HepG2 (cell line): ENCODE results near the gene PLXNA4. TPM values are rescaled to one million over a fixed set of nuclear protein-coding genes. Genes with fewer than 3 reads are reported as not detected.

Experiments used
- ATAC-seq: fragments of 200-7000 bp; cut with Tn5 transposase; 3 replicates; pipeline ENCODE4 v1.9.1; 2020; ENCODE audit warnings: mild to moderate bottlenecking, moderate library complexity
- BruUV-seq: library from RNA; stranded (reverse); fragments of 400-500 nt; replicated peaks from 2 replicates; lab custom pipeline; 2021; lab: Mats Ljungman, UMichigan
- CTCF ChIA-PET: fragments of 300-600 bp; formaldehyde crosslinking; extraction: SDS; loops from one replicate; lab custom pipeline; 2021; ENCODE audit warnings: low total read pairs, inconsistent platforms, low intra/inter-chr PET ratio; lab: Yijun Ruan, JAX
- POLR2A ChIA-PET: fragments of 350-600 bp; sonication (Branson Sonifier 250); formaldehyde crosslinking; loops from one replicate; lab custom pipeline; 2020; ENCODE audit warnings: antibody characterized with exemption, inconsistent platforms; lab: Yijun Ruan, JAX
- DNase-seq: peaks from one replicate; pipeline ENCODE4 v3.0.0-alpha.2; 2015; ENCODE audit warnings: low spot score
- FAIRE-seq: peaks from 3 replicates; lab custom pipeline; 2011; peaks lifted over from hg19 to GRCh38; lab: Jason Lieb, UNC
- H2AFZ ChIP-seq: one replicate; pipeline ENCODE4 v1.6.1; 2011; ENCODE audit warnings: low read length, inconsistent platforms
- H3K27ac ChIP-seq: fragments of 300-600 bp; 3 replicates; pipeline ENCODE4 v1.8.0; 2011; ENCODE audit warnings: mixed run types, mild to moderate bottlenecking, mixed read lengths, low read length, inconsistent platforms; ENCODE audit not compliant: insufficient read depth; ENCODE audit errors: extremely low read length
- H3K27me3 ChIP-seq, 2 experiments: fragments of 200-600 bp in 1 of 2; 2 replicates in 1 of 2; 3 replicates in 1 of 2; pipeline versions ENCODE4 v1.6.0 to v1.8.0; 2011; ENCODE audit warnings: low read length in 2 of 2, mild to moderate bottlenecking in 2 of 2, moderate library complexity in 2 of 2, inconsistent platforms in 1 of 2; ENCODE audit not compliant: insufficient read depth in 2 of 2, control insufficient read depth in 1 of 2
- H3K36me3 ChIP-seq, 2 experiments: fragments of 200-600 bp in 1 of 2; replicated peaks in 1 of 2; 2 replicates in 1 of 2; 3 replicates in 1 of 2; pipeline versions ENCODE4 v1.5.1 to v1.8.0; 2011; ENCODE audit warnings: low read length in 2 of 2, inconsistent platforms in 1 of 2; ENCODE audit not compliant: insufficient read depth in 2 of 2, control insufficient read depth in 1 of 2
- H3K4me1 ChIP-seq: 2 replicates; pipeline ENCODE4 v1.5.1; 2012; ENCODE audit warnings: low read length, inconsistent platforms; ENCODE audit not compliant: insufficient read depth
- H3K4me2 ChIP-seq: 2 replicates; pipeline ENCODE4 v1.6.0; 2011; ENCODE audit warnings: low read depth, low read length, inconsistent platforms
- H3K4me3 ChIP-seq, 3 experiments: fragments of 200-600 bp in 1 of 3; sonication (generic), shearing (Covaris generic) in 1 of 3; replicated peaks in 1 of 3; 2 replicates each; pipeline ENCODE4 v1.5.1; 2011 to 2016; ENCODE audit warnings: low read length in 3 of 3, inconsistent platforms in 2 of 3, low read depth in 2 of 3, mild to moderate bottlenecking in 2 of 3, control low read depth in 1 of 3, mixed read lengths in 1 of 3; ENCODE audit not compliant: insufficient read depth in 1 of 3
- H3K79me2 ChIP-seq: one replicate; pipeline ENCODE4 v1.6.1; 2011; ENCODE audit warnings: low read length, inconsistent platforms; ENCODE audit not compliant: insufficient read depth
- H3K9ac ChIP-seq: 2 replicates; pipeline ENCODE4 v1.6.0; 2011; ENCODE audit warnings: mild to moderate bottlenecking, low read depth, low read length, inconsistent platforms; ENCODE audit not compliant: insufficient read depth
- H3K9me3 ChIP-seq: 2 replicates; pipeline ENCODE4 v1.5.1; 2012; ENCODE audit warnings: mild to moderate bottlenecking, low read length
- H4K20me1 ChIP-seq: 2 replicates; pipeline ENCODE4 v1.6.0; 2011; ENCODE audit warnings: inconsistent platforms, mild to moderate bottlenecking, low read length, moderate library complexity; ENCODE audit not compliant: insufficient read depth
- GATAD2A ChIP-seq: IDR thresholded peaks from 2 replicates; pipeline ENCODE4 v1.6.1; 2016
- GFI1 ChIP-seq: sonication (generic); formaldehyde crosslinking; IDR thresholded peaks from 2 replicates; pipeline ENCODE4 v1.5.0; 2020; ENCODE audit warnings: missing genetic modification reagents, mild to moderate bottlenecking, borderline replicate concordance
- HNRNPL ChIP-seq: fragments of 200-400 bp; formaldehyde crosslinking; IDR thresholded peaks from 2 replicates; pipeline ENCODE4 v1.6.1; 2017; ENCODE audit warnings: mild to moderate bottlenecking, low read depth, low read length
- MAFK ChIP-seq, 2 experiments: IDR thresholded peaks in 1 of 2; conservative IDR thresholded peaks in 1 of 2; 2 replicates each; pipeline ENCODE4 v1.6.1; 2011; ENCODE audit warnings: improper control_type of control experiment in 2 of 2, low read length in 2 of 2
- MLXIP ChIP-seq: sonication (generic); formaldehyde crosslinking; IDR thresholded peaks from 2 replicates; pipeline ENCODE4 v1.9.0; 2021; ENCODE audit warnings: missing genetic modification reagents, borderline replicate concordance
- NCOA2 ChIP-seq: sonication (generic); formaldehyde crosslinking; IDR thresholded peaks from 2 replicates; pipeline ENCODE4 v1.8.0; 2022; ENCODE audit warnings: inconsistent platforms
- NFIB ChIP-seq: sonication (generic); formaldehyde crosslinking; IDR thresholded peaks from 2 replicates; pipeline ENCODE4 v1.9.0; 2021; ENCODE audit warnings: missing genetic modification reagents, mild to moderate bottlenecking, borderline replicate concordance
- NRL ChIP-seq: sonication (generic); formaldehyde crosslinking; IDR thresholded peaks from 2 replicates; pipeline ENCODE4 v1.5.0; 2020; ENCODE audit warnings: missing genetic modification reagents, mild to moderate bottlenecking, moderate library complexity, borderline replicate concordance
- PHF8 ChIP-seq: sonication (generic); formaldehyde crosslinking; IDR thresholded peaks from 2 replicates; pipeline ENCODE4 v1.5.0; 2020; ENCODE audit warnings: missing genetic modification reagents
- SP140L ChIP-seq: sonication (generic); formaldehyde crosslinking; IDR thresholded peaks from 2 replicates; pipeline ENCODE4 v1.4.0; 2020; ENCODE audit warnings: missing genetic modification reagents, borderline replicate concordance
- U2AF1 ChIP-seq: fragments of 200-400 bp; formaldehyde crosslinking; optimal IDR thresholded peaks from 2 replicates; pipeline ENCODE3; 2017; ENCODE audit warnings: mild to moderate bottlenecking, low read depth, low read length
- ZFP36L2 ChIP-seq: sonication (generic); formaldehyde crosslinking; IDR thresholded peaks from 2 replicates; pipeline ENCODE4 v1.4.0; 2020; ENCODE audit warnings: missing genetic modification reagents
- ZHX1 ChIP-seq: sonication (generic); formaldehyde crosslinking; IDR thresholded peaks from 2 replicates; pipeline ENCODE4 v1.8.1; 2022; ENCODE audit warnings: low read depth, mild to moderate bottlenecking, missing genetic modification reagents
- ZNF543 ChIP-seq: sonication (generic); formaldehyde crosslinking; IDR thresholded peaks from 2 replicates; pipeline ENCODE4 v1.4.0; 2020; ENCODE audit warnings: mild to moderate bottlenecking, missing genetic modification reagents
- ZNF556 ChIP-seq: sonication (generic); formaldehyde crosslinking; IDR thresholded peaks from 2 replicates; pipeline ENCODE4 v1.4.0; 2020; ENCODE audit warnings: mild to moderate bottlenecking, missing genetic modification reagents, borderline replicate concordance
- ZNF687 ChIP-seq: sonication (generic); formaldehyde crosslinking; IDR thresholded peaks from 2 replicates; pipeline ENCODE4 v1.5.1; 2020; ENCODE audit warnings: mild to moderate bottlenecking, missing genetic modification reagents, moderate library complexity
- WGBS: methylation state at CpG from one replicate; pipeline ENCODE4 v1.1.6; 2017; ENCODE audit warnings: low lambda C conversion rate; 5-methylcytosine and 5-hydroxymethylcytosine counted together
- in situ Hi-C: cut with HindIII; loops from 2 replicates; pipeline ENCODE4 v1.10.0; 2017; ENCODE audit warnings: low pct_unique_long_range_greater_than_20kb; ENCODE audit not compliant: extremely low pct_ligation_motif_present
- intact Hi-C: fragments of 100-400 bp; cut with micrococcal nuclease; formaldehyde crosslinking; loops from one replicate; pipeline ENCODE4 v1.10.0; 2022; ENCODE audit not compliant: unreplicated experiment
- polyA plus RNA-seq, 8 experiments: library from polyadenylated mRNA; depleted of rRNA in 3 of 8; stranded (reverse) in 7 of 8; unstranded in 1 of 8; fragments of >200 nt; fragmentation: Illumina TruSeq in 4 of 8; extraction: Trizol in 4 of 8; gene quantifications; 2 replicates each; pipeline versions ENCODE4 v1.2.1 to v1.2.3, GENCODE V29; 2011 to 2016; ENCODE audit warnings: low read depth in 4 of 8, missing spikeins in 1 of 8, mixed read lengths in 1 of 8; ENCODE audit not compliant: insufficient read depth in 1 of 8
- total RNA-seq, 5 experiments: library from RNA; depleted of rRNA; stranded (reverse); fragments of >200 nt; fragmentation: Illumina TruSeq; extraction: Trizol; gene quantifications; 2 replicates each; pipeline ENCODE4 v1.2.3, GENCODE V29; 2016; ENCODE audit warnings: low read depth in 1 of 5

The PLXNA4 gene
- total and polyA plus RNA-seq, 2 of the 13 experiments (the other 11 are each of a cell fraction or from before 2014, with no cell fraction given) = 0.01 to 0.04 TPM

GRCh38 chr7:132255898-132256297, 320.4 kb downstream of the PLXNA4 start:
- intact Hi-C loops (no loop called here), in situ Hi-C loops (loop anchor here (25.0 kb wide), 1 partner anchor 569 kb away; no protein-coding TSS in a partner anchor)
- Histone ChIP-seq H2AFZ (no peak overlapping the region), H3K9ac (no peak overlapping the region), H3K36me3 (no peaks in the 10 kb centered on the region), H3K4me3 (peak overlapping the region in 1 of 3 experiments; percentile 27; a peak in 1 of 6 replicates), H4K20me1 (no peaks in the 10 kb centered on the region), H3K27me3 (no peaks in the 10 kb centered on the region), H3K4me1 (peaks cover 33% of the 10 kb centered on the region), H3K9me3 (no peaks in the 10 kb centered on the region), H3K79me2 (no peaks in the 10 kb centered on the region), H3K27ac (no peak overlapping the region), H3K4me2 (peak overlapping the region; percentile 56)
- BruUV-seq = no TSS peak
- peak; percentile 20 for DNase-seq
- POLR2A ChIA-PET = no interaction called here
- no peak for ATAC-seq
- WGBS = 4% methylated on average over 3 of the region's 6 CpGs
- FAIRE-seq = no peak
- CTCF ChIA-PET = no interaction called here
- no peak for TF ChIP-seq ZFP36L2 (CRISPR knock-in tag)
- TF ChIP-seq PHF8 (CRISPR knock-in tag) = no peak
- TF ChIP-seq U2AF1 = no peak
- no peak for TF ChIP-seq NFIB (CRISPR knock-in tag)
- TF ChIP-seq ZHX1 (CRISPR knock-in tag) = no peak
- 0 out of 2 replicates have a peak, but pooled peaks have one; percentile 25 for TF ChIP-seq HNRNPL
- TF ChIP-seq SP140L (CRISPR knock-in tag) = no peak
- no peak for TF ChIP-seq ZNF556
- no peak for TF ChIP-seq MLXIP
- TF ChIP-seq NCOA2 (CRISPR knock-in tag) = no peak
- TF ChIP-seq ZNF687 (CRISPR knock-in tag) = peak; percentile 31; the same call in 1 of the 2 replicates
- TF ChIP-seq NRL (CRISPR knock-in tag) = no peak
- no peak for TF ChIP-seq GFI1
- TF ChIP-seq MAFK (conservative IDR thresholded peaks at IDR 0.05 in 1 of 2, IDR thresholded peaks at IDR 0.05 in 1 of 2; ENCODE audit: low read length in 2 of 2) = peak; percentile 49 to 52
- TF ChIP-seq GATAD2A (CRISPR knock-in tag) = peak; percentile 10; the same call in 1 of the 2 replicates
- no peak for TF ChIP-seq ZNF543 (CRISPR knock-in tag)
